ENCODE data around the gene RITA1.

RITA1 gene

GRCh38 chr12:113180333-113180732, 5.2 kb upstream of the RITA1 start:
- DNase-seq: no peak

- no peak for DNase-seq
Measured at GRCh38 chr12:113181975-113182374, 3.5 kb upstream of the RITA1 start.

- DNase-seq: no peak
Measured at GRCh38 chr12:113183030-113183589, 2.4 kb upstream of the RITA1 start.

GRCh38 chr12:113184098-113184899, 1.2 kb upstream of the RITA1 start:
- no peak for DNase-seq

GRCh38 chr12:113184900-113185179, 681 bp upstream of the RITA1 start:
- peak; percentile 87 to 91 for DNase-seq

GRCh38 chr12:113186033-113186365, 478 bp downstream of the RITA1 start:
- DNase-seq: no peak

GRCh38 chr12:113186666-113187325, 1.3 kb downstream of the RITA1 start:
- DNase-seq: no peak

- DNase-seq: no peak
Measured at GRCh38 chr12:113189361-113189760, 3.8 kb downstream of the RITA1 start.

GRCh38 chr12:113190761-113191160, 5.2 kb downstream of the RITA1 start:
- DNase-seq: no peak

- DNase-seq: no peak
Measured at GRCh38 chr12:113191227-113191626, 5.7 kb downstream of the RITA1 start.

GRCh38 chr12:113194971-113195391, 9.5 kb downstream of the RITA1 start:
- DNase-seq: no peak

GRCh38 chr12:113195598-113195997, 10.1 kb downstream of the RITA1 start:
- no peak for DNase-seq

- DNase-seq: no peak
Measured at GRCh38 chr12:113196582-113196981, 11.1 kb downstream of the RITA1 start.

GRCh38 chr12:113196990-113197389, 11.5 kb downstream of the RITA1 start:
- DNase-seq: peak; percentile 76 to 77

- no peak for DNase-seq
Measured at GRCh38 chr12:113197518-113198077, 12.1 kb downstream of the RITA1 start.

GRCh38 chr12:113198296-113198695, 12.8 kb downstream of the RITA1 start:
- no peak for DNase-seq

- DNase-seq: no peak
Measured at GRCh38 chr12:113200021-113200797, 14.7 kb downstream of the RITA1 start.

- DNase-seq: no peak
Measured at GRCh38 chr12:113201187-113202177, 16.0 kb downstream of the RITA1 start.

GRCh38 chr12:113202300-113203075, 17.0 kb downstream of the RITA1 start:
- no peak for DNase-seq

GRCh38 chr12:113203852-113204760, 18.6 kb downstream of the RITA1 start:
- DNase-seq: no peak

Data from CD4-positive, alpha-beta T cell treated with Interferon alpha-2 for 1 hour (primary cell).